ENCODE results near the gene CYB561D1. TPM values are rescaled to one million over a fixed set of nuclear protein-coding genes. Genes with fewer than 3 reads are reported as not detected.

CYB561D1 gene
- total and polyA plus RNA-seq, 2 of the 13 experiments (the other 11 are each of a cell fraction or from before 2014, with no cell fraction given), result 3.9 to 4.1 TPM

- no peak for TF ChIP-seq HNF1A (IDR thresholded peaks at IDR 0.05; ENCODE audit: low read depth)
- peak; percentile 48; the same call in 1 of the 2 replicates for TF ChIP-seq HNF1A (CRISPR knock-in tag; IDR thresholded peaks at IDR 0.05; ENCODE audit: borderline replicate concordance)
- TF ChIP-seq CREB3 (CRISPR knock-in tag; IDR thresholded peaks at IDR 0.05), result no peak
- no peak for TF ChIP-seq EHMT2 (IDR thresholded peaks at IDR 0.05; ENCODE audit: borderline replicate concordance, low read depth, low read length)
- TF ChIP-seq ZNF747 (CRISPR knock-in tag; IDR thresholded peaks at IDR 0.05; ENCODE audit: borderline replicate concordance), result peak; percentile 92; the same call in 1 of the 2 replicates
- TF ChIP-seq ZNF546 (CRISPR knock-in tag; conservative IDR thresholded peaks at IDR 0.05), result 0 out of 2 replicates have a peak, but pooled peaks have one; percentile 60
- TF ChIP-seq, protein P1, sequence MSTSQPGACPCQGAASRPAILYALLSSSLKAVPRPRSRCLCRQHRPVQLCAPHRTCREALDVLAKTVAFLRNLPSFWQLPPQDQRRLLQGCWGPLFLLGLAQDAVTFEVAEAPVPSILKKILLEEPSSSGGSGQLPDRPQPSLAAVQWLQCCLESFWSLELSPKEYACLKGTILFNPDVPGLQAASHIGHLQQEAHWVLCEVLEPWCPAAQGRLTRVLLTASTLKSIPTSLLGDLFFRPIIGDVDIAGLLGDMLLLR (CRISPR knock-in tag; IDR thresholded peaks at IDR 0.05), result 0 out of 2 replicates have a peak, but pooled peaks have one; percentile 65
- TF ChIP-seq PHF5A (CRISPR knock-in tag; IDR thresholded peaks at IDR 0.05; ENCODE audit: low read depth, unreplicated experiment), result no peak
- TF ChIP-seq ESRRA (CRISPR knock-in tag; IDR thresholded peaks at IDR 0.05; ENCODE audit: low read depth), result peak; percentile 62; the same call in 1 of the 2 replicates
- TF ChIP-seq FOXA1 (IDR thresholded peaks at IDR 0.05), result no peak
- TF ChIP-seq FOXA1 (CRISPR knock-in tag; IDR thresholded peaks at IDR 0.05), result 0 out of 2 replicates have a peak, but pooled peaks have one; percentile 17
- no peak for TF ChIP-seq SP140L (CRISPR knock-in tag; IDR thresholded peaks at IDR 0.05; ENCODE audit: borderline replicate concordance)
- TF ChIP-seq ZNF644 (CRISPR knock-in tag; IDR thresholded peaks at IDR 0.05; ENCODE audit: low read depth), result no peak
- no peak for TF ChIP-seq ZNF660 (CRISPR knock-in tag; IDR thresholded peaks at IDR 0.05; ENCODE audit: borderline replicate concordance, low read depth)
- 0 out of 2 replicates have a peak, but pooled peaks have one; percentile 41 for TF ChIP-seq ARNTL (CRISPR knock-in tag; IDR thresholded peaks at IDR 0.05)
- TF ChIP-seq, protein P2, sequence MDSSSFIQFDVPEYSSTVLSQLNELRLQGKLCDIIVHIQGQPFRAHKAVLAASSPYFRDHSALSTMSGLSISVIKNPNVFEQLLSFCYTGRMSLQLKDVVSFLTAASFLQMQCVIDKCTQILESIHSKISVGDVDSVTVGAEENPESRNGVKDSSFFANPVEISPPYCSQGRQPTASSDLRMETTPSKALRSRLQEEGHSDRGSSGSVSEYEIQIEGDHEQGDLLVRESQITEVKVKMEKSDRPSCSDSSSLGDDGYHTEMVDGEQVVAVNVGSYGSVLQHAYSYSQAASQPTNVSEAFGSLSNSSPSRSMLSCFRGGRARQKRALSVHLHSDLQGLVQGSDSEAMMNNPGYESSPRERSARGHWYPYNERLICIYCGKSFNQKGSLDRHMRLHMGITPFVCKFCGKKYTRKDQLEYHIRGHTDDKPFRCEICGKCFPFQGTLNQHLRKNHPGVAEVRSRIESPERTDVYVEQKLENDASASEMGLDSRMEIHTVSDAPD (CRISPR knock-in tag; IDR thresholded peaks at IDR 0.05), result peak; percentile 28; the same call in 1 of the 2 replicates
- TF ChIP-seq ZNF343 (CRISPR knock-in tag; IDR thresholded peaks at IDR 0.05), result peak; percentile 54; the same call in 1 of the 2 replicates
- TF ChIP-seq ATF1 (CRISPR knock-in tag; IDR thresholded peaks at IDR 0.05), result peak; percentile 81
- peak; percentile 78 for TF ChIP-seq TOPORS (CRISPR knock-in tag; IDR thresholded peaks at IDR 0.05)
- peak; percentile 93 for TF ChIP-seq SNAPC2 (CRISPR knock-in tag; IDR thresholded peaks at IDR 0.05)
- TF ChIP-seq SMAD9 (CRISPR knock-in tag; IDR thresholded peaks at IDR 0.05), result no peak
- TF ChIP-seq STAG1 (CRISPR knock-in tag; IDR thresholded peaks at IDR 0.05), result no peak
- peak; percentile 56 for TF ChIP-seq GATAD2A (CRISPR knock-in tag; IDR thresholded peaks at IDR 0.05)
These were observed 54.7 kb downstream of the CYB561D1 start, which contains the start of gene GNAI3 (continued) for GRCh38 chr1:109548321-109549267.
